ENCODE data around the gene TADA2B. TPM values are rescaled to one million over a fixed set of nuclear protein-coding genes. Genes with fewer than 3 reads are reported as not detected.

Gene TADA2B
- total RNA-seq, 1 donor from 2014 or later: 19.8 TPM

DNA sequence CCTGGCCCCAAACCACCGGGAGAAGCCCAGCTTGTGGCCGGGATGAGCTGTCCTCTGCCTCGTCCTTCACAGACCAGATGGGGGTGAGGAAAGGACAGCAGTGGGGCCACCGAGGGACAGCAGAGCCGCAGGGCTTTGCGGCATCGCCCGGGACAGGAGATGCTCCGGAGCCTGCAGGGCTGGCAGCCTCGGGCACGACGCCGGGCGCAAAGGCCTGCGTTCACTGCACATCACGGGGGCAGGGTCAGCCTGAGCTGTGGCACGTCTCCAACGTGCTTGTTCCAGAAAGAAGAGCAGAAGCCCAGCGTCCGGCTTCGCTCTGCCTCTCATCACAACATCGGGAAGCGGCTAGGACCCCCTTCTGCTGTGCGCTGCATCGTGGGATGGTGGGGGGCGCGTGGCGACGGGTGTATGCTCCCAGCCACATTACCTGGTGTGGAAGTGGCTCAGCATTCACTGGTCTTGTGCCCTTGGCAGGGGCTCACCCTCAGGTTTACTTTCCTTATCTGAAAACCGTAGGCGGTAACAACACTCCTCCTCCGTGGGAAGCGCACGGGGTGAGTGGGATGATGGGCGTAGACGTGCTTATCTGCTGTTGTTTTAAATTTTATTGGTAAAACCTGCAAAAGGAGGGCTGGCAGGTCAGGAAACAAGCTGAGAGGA lies 7.4 kb downstream of the TADA2B start:
- Histone ChIP-seq H3K27me3 (ENCODE audit: insufficient read depth, low read length) (no peaks in the 10 kb centered on the region), H4K20me1 (ENCODE audit: insufficient read depth, low read length) (peaks cover 88% of the 10 kb centered on the region), H3K79me2 (ENCODE audit: insufficient read depth, low read length) (peaks cover 83% of the 10 kb centered on the region), H3K4me1 (ENCODE audit: insufficient read depth, low read length) (peaks cover 2% of the 10 kb centered on the region), H3K9ac (ENCODE audit: low read length) (no peak overlapping the region), H3K36me3 (ENCODE audit: insufficient read depth, low read length) (no peaks in the 10 kb centered on the region), H3K27ac (ENCODE audit: low read depth, low read length) (no peak overlapping the region), H3K9me3 (ENCODE audit: insufficient read depth, low read depth, low read length) (no peaks in the 10 kb centered on the region), H3K4me2 (ENCODE audit: low read length) (no peak overlapping the region), H3K4me3 (ENCODE audit: insufficient read depth, low read depth, low read length) (no peak overlapping the region), H2AFZ (ENCODE audit: low read depth, low read length) (no peak overlapping the region)
- no peak for TF ChIP-seq CTCF (IDR thresholded peaks at IDR 0.05; ENCODE audit: insufficient read depth, low read depth, low read length)
- TF ChIP-seq EZH2 (IDR thresholded peaks at IDR 0.05; ENCODE audit: insufficient read depth, low read length): no peak
- peaks cover 24% of the 10 kb centered on the region for H3K4me1 Mint-ChIP-seq (ENCODE audit: low read depth, unreplicated experiment)
- H3K9me3 Mint-ChIP-seq (ENCODE audit: unreplicated experiment): no peaks in the 10 kb centered on the region
- no peak for DNase-seq (ENCODE audit: low read depth)
- no peak overlapping the region for H3K27ac Mint-ChIP-seq (ENCODE audit: unreplicated experiment)
- FAIRE-seq: no peak
- H3K36me3 Mint-ChIP-seq (ENCODE audit: low read depth, unreplicated experiment): peaks cover 16% of the 10 kb centered on the region
- H3K27me3 Mint-ChIP-seq (ENCODE audit: low read depth, unreplicated experiment): no peaks in the 10 kb centered on the region
- no peak overlapping the region for H3K4me3 Mint-ChIP-seq (ENCODE audit: unreplicated experiment)

GRCh38 chr4:7051144-7051495 lies 7.9 kb downstream of the TADA2B start:
- Histone ChIP-seq H3K79me2 (ENCODE audit: insufficient read depth, low read length) (peaks cover 78% of the 10 kb centered on the region), H3K27ac (ENCODE audit: low read depth, low read length) (no peak overlapping the region), H2AFZ (ENCODE audit: low read depth, low read length) (no peak overlapping the region), H3K9me3 (ENCODE audit: insufficient read depth, low read depth, low read length) (no peaks in the 10 kb centered on the region), H3K4me1 (ENCODE audit: insufficient read depth, low read length) (peaks cover 2% of the 10 kb centered on the region), H3K4me2 (ENCODE audit: low read length) (no peak overlapping the region), H4K20me1 (ENCODE audit: insufficient read depth, low read length) (peaks cover 87% of the 10 kb centered on the region), H3K36me3 (ENCODE audit: insufficient read depth, low read length) (no peaks in the 10 kb centered on the region), H3K9ac (ENCODE audit: low read length) (no peak overlapping the region), H3K27me3 (ENCODE audit: insufficient read depth, low read length) (no peaks in the 10 kb centered on the region), H3K4me3 (ENCODE audit: insufficient read depth, low read depth, low read length) (no peak overlapping the region)
- Mint-ChIP-seq H3K27me3 (ENCODE audit: low read depth, unreplicated experiment) (no peaks in the 10 kb centered on the region), H3K4me1 (ENCODE audit: low read depth, unreplicated experiment) (peaks cover 21% of the 10 kb centered on the region), H3K27ac (ENCODE audit: unreplicated experiment) (no peak overlapping the region), H3K4me3 (ENCODE audit: unreplicated experiment) (no peak overlapping the region), H3K36me3 (ENCODE audit: low read depth, unreplicated experiment) (peaks cover 13% of the 10 kb centered on the region), H3K9me3 (ENCODE audit: unreplicated experiment) (no peaks in the 10 kb centered on the region)
- no peak for TF ChIP-seq EZH2 (IDR thresholded peaks at IDR 0.05; ENCODE audit: insufficient read depth, low read length)
- TF ChIP-seq CTCF (IDR thresholded peaks at IDR 0.05; ENCODE audit: insufficient read depth, low read depth, low read length): no peak
- DNase-seq (ENCODE audit: low read depth) (no peak), FAIRE-seq (no peak)

DNA sequence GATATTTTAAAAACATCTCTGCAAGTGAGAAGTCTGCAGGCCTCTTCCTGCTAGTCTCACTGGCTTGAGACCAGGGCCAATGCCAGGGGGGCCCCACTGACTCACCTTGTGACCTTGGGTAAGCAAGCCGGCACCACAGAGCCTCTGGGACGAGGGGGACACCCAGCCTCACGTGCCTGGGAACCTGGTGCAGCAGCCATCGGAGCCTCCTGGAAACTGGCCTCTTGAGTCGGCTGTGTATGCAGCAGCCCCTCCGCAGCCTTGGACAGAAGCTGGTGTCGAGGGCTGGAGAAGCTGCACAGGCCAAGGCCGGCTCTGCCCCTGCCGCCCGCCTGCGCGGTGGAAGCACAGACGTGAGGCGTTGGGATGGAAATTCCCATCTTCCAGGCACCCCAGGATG lies 8.7 kb downstream of the TADA2B start:
- H3K27me3 ChIP-seq (ENCODE audit: insufficient read depth, low read length): no peaks in the 10 kb centered on the region
- H3K36me3 Mint-ChIP-seq (ENCODE audit: low read depth, unreplicated experiment): peaks cover 10% of the 10 kb centered on the region
- FAIRE-seq: no peak
- H3K27ac Mint-ChIP-seq (ENCODE audit: unreplicated experiment): no peak overlapping the region
- H3K9me3 ChIP-seq (ENCODE audit: insufficient read depth, low read depth, low read length): no peaks in the 10 kb centered on the region
- peaks cover 13% of the 10 kb centered on the region for H3K4me1 Mint-ChIP-seq (ENCODE audit: low read depth, unreplicated experiment)
- peaks cover 2% of the 10 kb centered on the region for H3K4me1 ChIP-seq (ENCODE audit: insufficient read depth, low read length)
- H3K9me3 Mint-ChIP-seq (ENCODE audit: unreplicated experiment): no peaks in the 10 kb centered on the region
- H3K36me3 ChIP-seq (ENCODE audit: insufficient read depth, low read length): peaks cover 2% of the 10 kb centered on the region
- no peak overlapping the region for H2AFZ ChIP-seq (ENCODE audit: low read depth, low read length)
- H3K4me3 Mint-ChIP-seq (ENCODE audit: unreplicated experiment): no peak overlapping the region
- H3K27ac ChIP-seq (ENCODE audit: low read depth, low read length): no peak overlapping the region
- no peak overlapping the region for H3K4me3 ChIP-seq (ENCODE audit: insufficient read depth, low read depth, low read length)
- no peaks in the 10 kb centered on the region for H3K27me3 Mint-ChIP-seq (ENCODE audit: low read depth, unreplicated experiment)
- peaks cover 74% of the 10 kb centered on the region for H3K79me2 ChIP-seq (ENCODE audit: insufficient read depth, low read length)
- H4K20me1 ChIP-seq (ENCODE audit: insufficient read depth, low read length): peaks cover 82% of the 10 kb centered on the region
- H3K4me2 ChIP-seq (ENCODE audit: low read length): no peak overlapping the region
- no peak overlapping the region for H3K9ac ChIP-seq (ENCODE audit: low read length)
- DNase-seq (ENCODE audit: low read depth): no peak
- TF ChIP-seq EZH2 (IDR thresholded peaks at IDR 0.05; ENCODE audit: insufficient read depth, low read length) (no peak), CTCF (IDR thresholded peaks at IDR 0.05; ENCODE audit: insufficient read depth, low read depth, low read length) (no peak)

All from astrocyte (in vitro differentiated cells and primary cell).